ENCODE data around the gene ATG7.

- TF ChIP-seq CTCF (IDR thresholded peaks at IDR 0.05; ENCODE audit: poor library complexity) (no peak), EZH2 (IDR thresholded peaks at IDR 0.05; ENCODE audit: borderline replicate concordance) (no peak), EZH2phosphoT487 (IDR thresholded peaks at IDR 0.05; ENCODE audit: low read depth, severe bottlenecking, unreplicated experiment) (no peak)
Measured at GRCh38 chr3:11583235-11583634, 311.0 kb downstream of the ATG7 start.

All from hepatocyte (in vitro differentiated cells).